Spleen (tissue), 11 donors: ENCODE data around the gene ALDH3A2. TPM values are rescaled to one million over a fixed set of nuclear protein-coding genes. Genes with fewer than 3 reads are reported as not detected.

Experiments used
- DNase-seq: peaks from one replicate; pipeline ENCODE4 v3.0.0-alpha.2; 2020
- H3K27ac ChIP-seq, 8 donors: fragments of 200-600 bp; sonication (generic) in 7 of 8; 1 replicate in 4 of 8; 2 replicates in 4 of 8; pipeline versions ENCODE4 v1.5.0 to v1.8.0; 2016 to 2021; ENCODE audit warnings: inconsistent platforms in 4 of 8, mild to moderate bottlenecking in 4 of 8, moderate library complexity in 1 of 8
- H3K27me3 ChIP-seq, 7 donors: fragments of 200-600 bp; sonication (generic) in 6 of 7; replicated peaks in 1 of 7; 1 replicate in 4 of 7; 2 replicates in 3 of 7; pipeline versions ENCODE4 v1.5.0 to v1.8.0; 2016 to 2021; ENCODE audit warnings: inconsistent platforms in 3 of 7, mild to moderate bottlenecking in 1 of 7
- H3K36me3 ChIP-seq, 6 donors: fragments of 200-600 bp; sonication (generic) in 5 of 6; 1 replicate in 4 of 6; 2 replicates in 2 of 6; pipeline versions ENCODE4 v1.5.0 to v1.8.0; 2016 to 2021; ENCODE audit warnings: inconsistent platforms in 2 of 6
- H3K4me1 ChIP-seq, 6 donors: fragments of 200-600 bp; sonication (generic) in 5 of 6; 1 replicate in 3 of 6; 2 replicates in 3 of 6; pipeline versions ENCODE4 v1.5.0 to v1.8.0; 2016 to 2021; ENCODE audit warnings: inconsistent platforms in 3 of 6
- H3K4me3 ChIP-seq, 8 donors: fragments of 200-600 bp; sonication (generic) in 7 of 8; 1 replicate in 4 of 8; 2 replicates in 4 of 8; pipeline versions ENCODE4 v1.5.0 to v1.8.0; 2016 to 2021; ENCODE audit warnings: inconsistent platforms in 4 of 8, mild to moderate bottlenecking in 4 of 8, moderate library complexity in 2 of 8
- H3K9me3 ChIP-seq, 8 donors: fragments of 200-600 bp; sonication (generic) in 7 of 8; 1 replicate in 4 of 8; 2 replicates in 4 of 8; pipeline versions ENCODE4 v1.5.0 to v1.8.0; 2016 to 2021; ENCODE audit warnings: inconsistent platforms in 4 of 8
- CTCF ChIP-seq, 11 experiments: fragments of 200-600 bp in 7 of 11; fragments of 450-650 bp in 4 of 11; sonication (generic) in 4 of 11; IDR thresholded peaks in 8 of 11; conservative IDR thresholded peaks in 3 of 11; 1 replicate in 7 of 11; 2 replicates in 4 of 11; pipeline versions ENCODE4 v1.4.0 to v1.8.0; 2016 to 2021; ENCODE audit warnings: antibody characterized with exemption in 11 of 11, inconsistent platforms in 4 of 11, mild to moderate bottlenecking in 1 of 11
- POLR2A ChIP-seq, 3 donors: fragments of 450-650 bp; IDR thresholded peaks; one replicate each; pipeline ENCODE4 v1.5.1; 2017; ENCODE audit warnings: antibody characterized with exemption in 3 of 3, mild to moderate bottlenecking in 1 of 3
- POLR2AphosphoS5 ChIP-seq, 3 donors: sonication (generic); formaldehyde crosslinking; IDR thresholded peaks; one replicate each; pipeline ENCODE4 v1.5.1; 2017; ENCODE audit warnings: antibody characterized with exemption in 3 of 3
- WGBS, 5 donors: extraction: QIAGEN DNeasy Blood & Tissue Kit in 3 of 5; methylation state at CpG; one replicate each; pipeline versions ENCODE4 v1.1.5 to v1.1.7; 2013 to 2018; 5-methylcytosine and 5-hydroxymethylcytosine counted together
- intact Hi-C: fragments of 100-400 bp; cut with DNase I; formaldehyde crosslinking; loops from one replicate; pipeline ENCODE4 v1.15.0; 2023; ENCODE audit warnings: low total_unique reads
- polyA plus RNA-seq, 3 donors: library from polyadenylated mRNA; stranded (reverse); fragments of 200-250 nt; gene quantifications; one replicate each; pipeline ENCODE4 v1.2.1, GENCODE V29; 2013
- total RNA-seq, 7 donors: library from RNA; depleted of rRNA in 3 of 7; stranded (reverse); fragments of >200 nt in 3 of 7; fragmentation: NEBNext Ultra II Directional in 4 of 7; extraction: Animal tissue kit (Norgen Biotek cat#: 25700) in 4 of 7; gene quantifications; one replicate each; pipeline versions ENCODE4 v1.1.0 to v1.2.1, GENCODE V29; 2016 to 2021
- donor health status: healthy with polysubstance abuse.
- donor health status: DM: no; HTN: no; CAD: no; lungs with moderate emphysema.
- donor health status: DM: no; HTN: no; CAD: no.
- donor health status: Bipolar disorder and iron deficiency.
- donor health status: healthy.
- donor health status: DM: no; HTN: no; CAD: no.
- donor health status: DM: yes; HTN: yes; CAD: no.

The ALDH3A2 gene
- total and polyA plus RNA-seq, 10 donors = 14.4 to 73.1 (median 50.7) TPM

- peak overlapping the region in 7 of 8 donors; percentile 90 to 98 (median 96) for H3K27ac ChIP-seq
- H3K4me1 ChIP-seq = peaks cover 18 to 69% (median 53%) of the 10 kb centered on the region in 6 donors
- H3K4me3 ChIP-seq = peak overlapping the region; percentile 36 to 100 (median 92)
- DNase-seq = no peak
- intact Hi-C loops = loop anchor here (10.0 kb wide), 2 partner anchors 116 to 134 kb away; no protein-coding TSS in a partner anchor
- TF ChIP-seq CTCF (IDR thresholded peaks at IDR 0.05 in 8 of 11, conservative IDR thresholded peaks at IDR 0.05 in 3 of 11) = no peak
- TF ChIP-seq POLR2A (IDR thresholded peaks at IDR 0.05) = no peak
- 0 to 6% (median 0%) methylated on average over 2 of the region's 2 CpGs for WGBS, 5 donors
- peaks cover 0 to 3% (median 0%) of the 10 kb centered on the region in 8 donors for H3K9me3 ChIP-seq
- no peaks in the 10 kb centered on the region for H3K27me3 ChIP-seq
- peaks cover 0 to 27% (median 14%) of the 10 kb centered on the region in 6 donors for H3K36me3 ChIP-seq
Observed at GRCh38 chr17:19649274-19649541, 657 bp downstream of the ALDH3A2 start.

- Histone ChIP-seq H3K36me3 (peaks cover 0 to 43% (median 22%) of the 10 kb centered on the region in 6 donors), H3K27ac (no peak overlapping the region), H3K4me1 (peaks cover 18 to 80% (median 50%) of the 10 kb centered on the region in 6 donors), H3K27me3 (no peaks in the 10 kb centered on the region), H3K4me3 (peak overlapping the region in 3 of 8 donors; percentile 74 to 100 (median 91)), H3K9me3 (peaks cover 0 to 3% (median 0%) of the 10 kb centered on the region in 8 donors)
- no peak for DNase-seq
- TF ChIP-seq CTCF (IDR thresholded peaks at IDR 0.05 in 8 of 11, conservative IDR thresholded peaks at IDR 0.05 in 3 of 11) = no peak
- 87 to 98% (median 95%) methylated on average over 1 of the region's 1 CpG for WGBS, 5 donors
- intact Hi-C loops = no loop called here
Observed at GRCh38 chr17:19650826-19651225, 2.3 kb downstream of the ALDH3A2 start.

- peaks cover 0 to 3% (median 0%) of the 10 kb centered on the region in 8 donors for H3K9me3 ChIP-seq
- TF ChIP-seq POLR2A (IDR thresholded peaks at IDR 0.05) (no peak), CTCF (IDR thresholded peaks at IDR 0.05 in 8 of 11, conservative IDR thresholded peaks at IDR 0.05 in 3 of 11) (no peak), POLR2AphosphoS5 (IDR thresholded peaks at IDR 0.05) (no peak)
- no peak for DNase-seq
- intact Hi-C loops = no loop called here
- H3K36me3 ChIP-seq = peaks cover 0 to 51% (median 24%) of the 10 kb centered on the region in 6 donors
- peak overlapping the region in 1 of 8 donors; percentile 14 for H3K27ac ChIP-seq
- peaks cover 18 to 80% (median 44%) of the 10 kb centered on the region in 6 donors for H3K4me1 ChIP-seq
- H3K27me3 ChIP-seq = no peaks in the 10 kb centered on the region
- no peak overlapping the region for H3K4me3 ChIP-seq
- WGBS, 5 donors = 76 to 87% (median 86%) methylated on average over 5 of the region's 5 CpGs
Observed at GRCh38 chr17:19651451-19652238, 3.1 kb downstream of the ALDH3A2 start.

GRCh38 chr17:19652595-19652994 lies 4.0 kb downstream of the ALDH3A2 start:
- Histone ChIP-seq H3K36me3 (peaks cover 0 to 61% (median 29%) of the 10 kb centered on the region in 6 donors), H3K4me1 (peaks cover 13 to 78% (median 38%) of the 10 kb centered on the region in 6 donors), H3K27me3 (no peaks in the 10 kb centered on the region), H3K27ac (no peak overlapping the region), H3K4me3 (no peak overlapping the region), H3K9me3 (peaks cover 0 to 3% (median 0%) of the 10 kb centered on the region in 8 donors)
- intact Hi-C loops = no loop called here
- TF ChIP-seq POLR2AphosphoS5 (IDR thresholded peaks at IDR 0.05) (no peak), POLR2A (IDR thresholded peaks at IDR 0.05) (no peak), CTCF (IDR thresholded peaks at IDR 0.05 in 8 of 11, conservative IDR thresholded peaks at IDR 0.05 in 3 of 11) (no peak)
- WGBS, 5 donors = 70 to 88% (median 87%) methylated on average over 3 of the region's 3 CpGs
- DNase-seq = no peak
